GM18861 (cell line): ENCODE data around the gene COLEC11.
"Not testable (repeated sequence)": the region's sequence is repeated elsewhere in the genome, so short reads cannot be mapped to it uniquely, and the experiment has no call there.

Experiments used
- ATAC-seq: cut with Tn5 transposase; IDR thresholded peaks from one replicate; pipeline ENCODE4 v1.9.1; 2021; ENCODE audit not compliant: unreplicated experiment

COLEC11 gene

GRCh38 chr2:3594493-3595281 lies at the start of gene COLEC11:
TSS of gene COLEC11 (plus strand) at chr2:3595112. CDS start at chr2:3604341, 9,229 bp downstream.
- no peak for ATAC-seq

DNA sequence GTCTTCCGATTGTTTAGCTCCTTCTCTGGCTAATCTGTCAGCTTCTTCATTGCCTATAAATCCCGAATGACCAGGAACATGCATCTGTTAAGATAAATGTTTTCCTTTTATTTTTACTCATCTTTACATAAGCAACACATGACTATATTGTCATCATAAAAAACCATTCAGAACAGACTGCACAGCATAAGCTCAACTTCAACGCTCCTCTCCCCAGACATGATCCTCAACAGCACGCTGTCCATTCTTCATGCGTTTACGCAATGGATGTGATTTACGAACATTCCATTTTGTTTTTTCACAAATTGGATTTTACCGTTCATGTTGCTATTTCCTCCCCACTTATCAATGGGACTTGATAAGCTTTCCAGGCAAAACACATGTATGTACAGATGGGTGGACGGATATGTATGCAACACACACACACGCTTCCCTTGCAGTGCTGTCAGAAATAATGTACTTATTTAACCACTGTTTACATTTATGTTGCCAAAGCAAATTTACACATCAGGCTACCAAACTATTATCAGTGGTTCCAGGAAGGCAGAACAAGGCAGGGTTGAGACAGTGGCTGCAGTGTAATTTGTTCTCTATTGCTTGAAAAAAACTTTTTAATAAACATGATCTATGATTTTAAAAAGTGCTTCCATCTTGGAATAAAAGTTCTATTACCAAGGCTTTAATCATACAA lies 49.0 kb upstream of the COLEC11 start:
- no peak for ATAC-seq

DNA sequence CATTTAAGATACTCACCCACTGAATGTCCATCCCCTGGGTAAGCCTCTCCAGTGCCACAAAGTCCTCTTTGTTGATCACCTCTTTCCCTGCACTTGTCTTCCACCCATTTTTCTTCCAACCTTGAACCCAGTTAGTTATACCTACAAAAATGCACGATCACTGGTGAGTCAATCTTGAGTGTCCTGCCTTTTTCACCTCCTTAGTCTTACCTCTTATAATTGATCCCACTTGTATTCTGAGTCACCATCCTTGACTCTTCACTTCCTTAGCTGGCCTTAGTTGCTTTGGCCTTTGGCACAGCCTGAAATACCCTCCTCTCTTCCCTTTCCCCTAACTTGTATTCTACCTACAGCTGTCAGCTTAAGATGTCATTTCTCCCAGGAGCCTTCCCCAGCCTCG lies 47.0 kb upstream of the COLEC11 start:
- ATAC-seq = no peak

GRCh38 chr2:3553946-3554345 lies 41.0 kb upstream of the COLEC11 start:
- no peak for ATAC-seq

DNA sequence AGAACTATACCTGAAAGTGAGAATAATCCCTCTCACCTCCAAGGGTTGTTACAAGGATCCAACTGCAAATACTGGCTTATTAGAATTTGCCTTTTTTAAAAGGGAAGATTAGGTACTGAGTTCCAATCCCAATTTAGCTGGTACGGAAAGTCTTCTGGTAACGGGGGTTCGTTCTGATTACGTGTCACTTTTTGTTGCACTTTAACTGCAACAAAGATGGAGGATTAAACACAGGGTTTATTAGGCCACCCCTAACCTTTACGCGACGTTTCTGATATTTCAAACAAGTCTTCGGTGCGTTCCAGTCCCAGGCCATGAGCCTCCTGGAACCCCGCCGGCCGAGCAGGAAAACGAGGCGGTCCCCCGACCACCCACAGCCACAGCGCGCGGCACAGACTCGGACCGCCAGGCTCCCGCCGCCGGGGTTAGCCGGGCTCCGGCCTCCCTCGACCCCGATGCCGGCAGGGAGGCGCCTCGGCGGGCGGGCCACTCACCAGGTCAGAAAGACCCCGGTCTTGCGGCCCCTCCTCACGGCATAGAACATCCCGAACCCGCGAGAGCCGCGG lies 37.2 kb upstream of the COLEC11 start:
- ATAC-seq = peak; percentile 15

- ATAC-seq = peak; percentile 95
Measured at GRCh38 chr2:3558205-3559014, 36.5 kb upstream of the COLEC11 start, which contains the start of gene RNASEH1. TSS of gene RNASEH1 (minus strand) at chr2:3558333. CDS start at chr2:3558260, 73 bp downstream.

GRCh38 chr2:3563521-3563976 lies 31.4 kb upstream of the COLEC11 start:
- ATAC-seq = peak; percentile 51

- no peak for ATAC-seq
Measured at GRCh38 chr2:3565117-3565516, 29.8 kb upstream of the COLEC11 start.

DNA sequence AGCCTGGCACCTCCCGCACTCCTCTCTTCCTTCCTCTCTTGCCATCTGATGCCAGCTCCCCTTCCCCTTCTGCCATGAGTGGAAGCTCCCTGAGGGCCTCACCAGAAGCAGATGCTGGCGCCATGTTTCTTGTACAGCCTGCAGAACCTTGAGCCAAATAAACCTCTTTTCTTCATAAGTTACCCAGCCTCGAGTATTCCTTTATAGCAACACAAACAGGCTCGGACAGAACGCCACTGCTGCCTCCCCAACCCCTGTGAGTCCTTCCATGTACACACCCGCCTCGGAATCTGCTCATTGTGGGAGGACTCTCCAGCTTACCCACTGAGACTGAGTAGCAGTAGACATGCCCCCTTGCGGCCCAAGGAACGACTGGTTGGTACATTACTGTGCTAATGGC lies 28.1 kb upstream of the COLEC11 start:
- no peak for ATAC-seq

DNA sequence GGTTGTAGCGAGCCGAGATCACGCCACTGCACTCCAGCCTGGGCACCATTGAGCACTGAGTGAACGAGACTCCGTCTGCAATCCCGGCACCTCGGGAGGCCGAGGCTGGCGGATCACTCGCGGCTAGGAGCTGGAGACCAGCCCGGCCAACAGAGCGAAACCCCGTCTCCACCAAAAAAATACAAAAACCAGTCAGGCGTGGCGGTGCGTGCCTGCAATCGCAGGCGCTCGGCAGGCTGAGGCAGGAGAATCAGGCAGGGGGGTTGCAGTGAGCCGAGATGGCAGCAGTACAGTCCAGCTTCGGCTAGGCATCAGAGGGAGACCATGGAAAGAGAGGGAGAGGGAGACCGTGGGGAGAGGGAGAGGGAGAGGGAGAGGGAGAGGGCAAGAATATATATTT lies 25.3 kb upstream of the COLEC11 start:
- not testable (repeated sequence) for ATAC-seq

- no peak for ATAC-seq
Measured at GRCh38 chr2:3571284-3571683, 23.6 kb upstream of the COLEC11 start.

- ATAC-seq = no peak
Measured at GRCh38 chr2:3572620-3573019, 22.3 kb upstream of the COLEC11 start.

DNA sequence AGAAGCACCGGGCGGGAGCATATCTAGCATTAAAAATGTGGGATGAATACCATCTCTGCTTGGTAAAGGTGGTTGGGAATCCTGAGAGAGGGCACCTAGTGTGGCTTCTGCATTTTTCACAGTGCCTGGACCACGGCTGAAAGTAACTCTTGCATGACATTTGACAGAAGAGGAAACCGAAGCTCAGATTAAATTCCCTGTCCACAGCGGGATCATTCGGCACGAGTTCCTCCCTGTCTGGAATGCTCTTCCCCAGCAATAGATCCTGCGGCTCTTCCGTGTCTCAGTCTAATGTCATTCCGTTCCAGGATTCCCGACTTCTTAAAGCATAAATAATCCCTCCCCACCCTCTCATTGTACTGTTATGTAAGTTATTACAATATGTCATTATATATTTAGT lies 20.8 kb upstream of the COLEC11 start:
- no peak for ATAC-seq

- ATAC-seq = peak; percentile 6
Measured at GRCh38 chr2:3575534-3576262, 19.2 kb upstream of the COLEC11 start.

DNA sequence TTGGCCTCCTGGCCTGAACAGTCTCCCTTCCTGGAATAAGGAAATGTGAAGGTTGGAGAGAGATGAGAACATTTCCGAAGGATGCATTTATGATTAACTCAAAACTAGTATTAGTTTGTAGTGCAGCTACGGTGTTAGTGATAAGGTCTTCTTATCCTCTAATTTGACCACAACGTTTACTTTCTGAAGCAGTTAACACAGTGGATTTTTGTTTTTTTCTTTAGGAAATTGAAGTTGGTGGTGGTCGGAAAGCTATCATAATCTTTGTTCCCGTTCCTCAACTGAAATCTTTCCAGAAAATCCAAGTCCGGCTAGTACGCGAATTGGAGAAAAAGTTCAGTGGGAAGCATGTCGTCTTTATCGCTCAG lies 18.7 kb upstream of the COLEC11 start:
- ATAC-seq = not testable (repeated sequence)

DNA sequence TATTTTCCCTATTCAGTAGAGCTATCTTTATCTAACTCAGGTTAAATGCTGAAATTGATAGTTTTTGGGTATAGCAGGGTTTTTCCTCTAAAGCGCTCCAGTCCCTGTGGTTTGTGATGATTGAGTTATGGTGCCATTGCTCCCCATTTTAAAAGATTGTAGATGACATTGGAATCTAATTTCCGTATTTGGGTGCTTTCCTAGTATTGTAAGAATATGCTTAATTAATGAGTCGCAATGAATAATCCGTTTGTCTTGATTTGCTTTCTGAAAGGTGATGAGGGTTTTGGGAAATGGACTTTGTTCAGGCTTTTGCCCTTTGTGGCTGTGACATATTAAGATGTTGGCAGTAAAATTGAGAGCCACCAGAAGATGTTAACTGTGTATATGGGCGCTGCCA lies 15.9 kb upstream of the COLEC11 start:
- no peak for ATAC-seq

DNA sequence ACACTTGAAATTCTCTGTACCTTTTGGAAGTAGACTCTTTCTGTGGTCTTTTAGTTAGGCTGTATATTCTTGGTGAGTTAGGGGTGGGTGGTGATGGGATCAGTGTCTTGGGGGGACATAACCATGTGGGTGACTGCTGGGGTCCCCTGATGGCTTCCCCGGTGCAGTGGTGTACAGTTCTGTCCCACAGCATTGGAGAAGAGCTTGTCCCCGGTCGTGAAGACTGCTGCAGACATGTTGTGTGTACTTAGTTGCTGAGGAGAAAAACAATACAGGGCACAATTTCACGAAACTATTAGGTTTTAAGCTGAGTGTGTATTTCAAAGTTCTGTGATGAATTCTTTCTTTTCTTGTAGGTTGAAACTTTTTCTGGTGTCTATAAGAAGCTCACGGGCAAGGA lies 14.5 kb upstream of the COLEC11 start:
- ATAC-seq = no peak

- ATAC-seq = no peak
Measured at GRCh38 chr2:3581367-3582262, 13.3 kb upstream of the COLEC11 start.

GRCh38 chr2:3584076-3584475 lies 10.8 kb upstream of the COLEC11 start:
- no peak for ATAC-seq
